GM18873 (cell line): ENCODE measurements around the gene ASPRV1.

Experiments
- ATAC-seq: cut with Tn5 transposase; IDR thresholded peaks from one replicate; pipeline ENCODE4 v1.9.1; 2021; ENCODE audit warnings: mild to moderate bottlenecking, moderate library complexity, moderate number of reproducible peaks; ENCODE audit not compliant: unreplicated experiment, low FRiP score

Gene ASPRV1

GRCh38 chr2:69989441-69990105, 28.1 kb upstream of the ASPRV1 start:
- no peak for ATAC-seq

- ATAC-seq: no peak
Measured at GRCh38 chr2:69989009-69989408, 27.6 kb upstream of the ASPRV1 start.

- no peak for ATAC-seq
Measured at GRCh38 chr2:69988086-69988635, 26.7 kb upstream of the ASPRV1 start.

- ATAC-seq: no peak
Measured at GRCh38 chr2:69986691-69987090, 25.3 kb upstream of the ASPRV1 start.

- no peak for ATAC-seq
Measured at GRCh38 chr2:69985688-69986087, 24.3 kb upstream of the ASPRV1 start.

GRCh38 chr2:69985216-69985615, 23.8 kb upstream of the ASPRV1 start:
- ATAC-seq: no peak

GRCh38 chr2:69983392-69983966, 22.0 kb upstream of the ASPRV1 start:
- no peak for ATAC-seq

GRCh38 chr2:69979902-69980807, 18.7 kb upstream of the ASPRV1 start:
- ATAC-seq: no peak

- no peak for ATAC-seq
Measured at GRCh38 chr2:69977906-69978482, 16.6 kb upstream of the ASPRV1 start.

- no peak for ATAC-seq
Measured at GRCh38 chr2:69977186-69977585, 15.8 kb upstream of the ASPRV1 start.

- ATAC-seq: no peak
Measured at GRCh38 chr2:69975853-69976462, 14.5 kb upstream of the ASPRV1 start.

GRCh38 chr2:69975136-69975852, 13.9 kb upstream of the ASPRV1 start:
- no peak for ATAC-seq

GRCh38 chr2:69973335-69973735, 11.9 kb upstream of the ASPRV1 start:
- ATAC-seq: no peak

GRCh38 chr2:69972822-69973221, 11.4 kb upstream of the ASPRV1 start:
- no peak for ATAC-seq

- no peak for ATAC-seq
Measured at GRCh38 chr2:69969991-69970390, 8.6 kb upstream of the ASPRV1 start.

GRCh38 chr2:69969126-69969983, 7.9 kb upstream of the ASPRV1 start:
- ATAC-seq: no peak

GRCh38 chr2:69968609-69969008, 7.2 kb upstream of the ASPRV1 start:
- no peak for ATAC-seq

GRCh38 chr2:69966496-69966895, 5.1 kb upstream of the ASPRV1 start:
- no peak for ATAC-seq
